IMR-90 (cell line): ENCODE results near the gene SERBP1. TPM values are rescaled to one million over a fixed set of nuclear protein-coding genes. Genes with fewer than 3 reads are reported as not detected.

ENCODE experiments used
- ATAC-seq: fragments of 200-7000 bp; cut with Tn5 transposase; 2 replicates; pipeline ENCODE4 v1.9.1; 2020; ENCODE audit warnings: low read depth, mild to moderate bottlenecking, moderate library complexity
- BruUV-seq: library from RNA; stranded (reverse); fragments of 400-500 nt; replicated peaks from 2 replicates; lab custom pipeline; 2021; lab: Mats Ljungman, UMichigan
- CTCF ChIA-PET: fragments of 300-600 bp; formaldehyde crosslinking; extraction: SDS; loops from one replicate; lab custom pipeline; 2021; ENCODE audit warnings: antibody characterized with exemption; lab: Yijun Ruan, JAX
- POLR2A ChIA-PET: fragments of 300-600 bp; sonication (Branson Sonifier 250); formaldehyde crosslinking; loops from one replicate; lab custom pipeline; 2022; ENCODE audit warnings: antibody characterized with exemption; ENCODE audit not compliant: unreplicated experiment; lab: Charles Lee
- DNase-seq: peaks from one replicate; pipeline ENCODE4 v3.0.0; 2013
- H2AFZ ChIP-seq: replicated peaks from 2 replicates; pipeline ENCODE3; 2013; ENCODE audit warnings: low read length, mild to moderate bottlenecking; ENCODE audit not compliant: poor library complexity
- H2AK5ac ChIP-seq: 2 replicates; pipeline ENCODE4 v1.6.1; 2013; ENCODE audit warnings: low read depth, low read length, inconsistent platforms
- H2AK9ac ChIP-seq: replicated peaks from 2 replicates; pipeline ENCODE3; 2013; ENCODE audit warnings: mild to moderate bottlenecking, low read depth, low read length, moderate library complexity; ENCODE audit not compliant: poor library complexity
- H2BK120ac ChIP-seq: 2 replicates; pipeline ENCODE4 v1.6.1; 2013; ENCODE audit warnings: low read depth, low read length, inconsistent platforms
- H2BK15ac ChIP-seq: 3 replicates; pipeline ENCODE4 v1.6.1; 2013; ENCODE audit warnings: low read depth, low read length, inconsistent platforms
- H2BK20ac ChIP-seq: 2 replicates; pipeline ENCODE4 v1.6.1; 2013; ENCODE audit warnings: low read depth, mild to moderate bottlenecking, inconsistent platforms, low read length, moderate library complexity
- H2BK5ac ChIP-seq: 2 replicates; pipeline ENCODE4 v1.6.1; 2013; ENCODE audit warnings: mild to moderate bottlenecking, low read depth, low read length, inconsistent platforms; ENCODE audit not compliant: poor library complexity, severe bottlenecking
- H3K14ac ChIP-seq: replicated peaks from 2 replicates; pipeline ENCODE4 v1.6.1; 2013; ENCODE audit warnings: low read depth, low read length, inconsistent platforms
- H3K18ac ChIP-seq: 2 replicates; pipeline ENCODE4 v1.6.1; 2013; ENCODE audit warnings: low read depth, low read length, control low read depth
- H3K23ac ChIP-seq: 2 replicates; pipeline ENCODE4 v1.6.1; 2013; ENCODE audit warnings: low read depth, low read length, inconsistent platforms
- H3K27ac ChIP-seq: 2 replicates; pipeline ENCODE4 v1.5.1; 2013; ENCODE audit warnings: mild to moderate bottlenecking, control low read depth, low read length; ENCODE audit not compliant: insufficient read depth
- H3K27me3 ChIP-seq: 2 replicates; pipeline ENCODE4 v1.6.1; 2013; ENCODE audit warnings: low read length; ENCODE audit not compliant: control insufficient read depth, insufficient read depth
- H3K36me3 ChIP-seq: 2 replicates; pipeline ENCODE4 v1.6.1; 2013; ENCODE audit warnings: low read length, mixed read lengths; ENCODE audit not compliant: control insufficient read depth, insufficient read depth
- H3K4ac ChIP-seq: 2 replicates; pipeline ENCODE4 v1.6.1; 2013; ENCODE audit warnings: low read depth, low read length, inconsistent platforms
- H3K4me1 ChIP-seq: 2 replicates; pipeline ENCODE4 v1.6.1; 2013; ENCODE audit warnings: low read length, mixed read lengths; ENCODE audit not compliant: control insufficient read depth, insufficient read depth
- H3K4me2 ChIP-seq: 2 replicates; pipeline ENCODE4 v1.6.1; 2013; ENCODE audit warnings: low read depth, mild to moderate bottlenecking, control low read depth, low read length, moderate library complexity
- H3K4me3 ChIP-seq: 2 replicates; pipeline ENCODE4 v1.5.1; 2013; ENCODE audit warnings: low read depth, mild to moderate bottlenecking, control low read depth, low read length, moderate library complexity; ENCODE audit not compliant: insufficient read depth
- H3K56ac ChIP-seq: 2 replicates; pipeline ENCODE4 v1.6.1; 2013; ENCODE audit warnings: low read length, inconsistent platforms; ENCODE audit not compliant: insufficient read depth; ENCODE audit errors: extremely low read depth
- H3K79me1 ChIP-seq, 2 experiments: 2 replicates each; pipeline ENCODE4 v1.6.1; 2013; ENCODE audit warnings: low read length in 2 of 2, inconsistent platforms in 1 of 2, low read depth in 1 of 2
- H3K9ac ChIP-seq: 2 replicates; pipeline ENCODE4 v1.6.1; 2013; ENCODE audit warnings: low read depth, low read length, control low read depth
- H3K9me1 ChIP-seq: 2 replicates; pipeline ENCODE4 v1.6.1; 2013; ENCODE audit warnings: low read length, inconsistent platforms; ENCODE audit not compliant: insufficient read depth
- H3K9me3 ChIP-seq: 2 replicates; pipeline ENCODE4 v1.6.1; 2013; ENCODE audit warnings: low read length; ENCODE audit not compliant: control insufficient read depth, insufficient read depth
- H4K20me1 ChIP-seq: 2 replicates; pipeline ENCODE4 v1.6.1; 2013; ENCODE audit warnings: low read length, inconsistent platforms; ENCODE audit not compliant: insufficient read depth
- H4K5ac ChIP-seq: 2 replicates; pipeline ENCODE4 v1.6.1; 2013; ENCODE audit warnings: mild to moderate bottlenecking, low read depth, low read length, control low read depth
- H4K8ac ChIP-seq, 2 experiments: 2 replicates each; pipeline ENCODE4 v1.6.1; 2013; ENCODE audit warnings: low read depth in 2 of 2, low read length in 2 of 2, control low read depth in 1 of 2, inconsistent platforms in 1 of 2
- H4K91ac ChIP-seq: 2 replicates; pipeline ENCODE4 v1.6.1; 2013; ENCODE audit warnings: low read depth, low read length, inconsistent platforms; ENCODE audit not compliant: insufficient read depth
- BHLHE40 ChIP-seq: fragments of 150-350 bp; IDR thresholded peaks from 2 replicates; pipeline ENCODE4 v1.6.1; 2016; ENCODE audit warnings: mild to moderate bottlenecking, low read depth, low read length
- CEBPB ChIP-seq: IDR thresholded peaks from 2 replicates; pipeline ENCODE4 v1.6.1; 2012; ENCODE audit warnings: low read depth, low read length, improper control_type of control experiment
- FOS ChIP-seq: fragments of 150-350 bp; IDR thresholded peaks from 2 replicates; pipeline ENCODE4 v1.6.1; 2016; ENCODE audit warnings: low read depth, low read length
- MAFK ChIP-seq: IDR thresholded peaks from 2 replicates; pipeline ENCODE4 v1.6.1; 2012; ENCODE audit warnings: low read depth, low read length, improper control_type of control experiment
- MAZ ChIP-seq: IDR thresholded peaks from 2 replicates; pipeline ENCODE4 v1.6.1; 2012; ENCODE audit warnings: low read depth, mild to moderate bottlenecking, low read length, improper control_type of control experiment, moderate library complexity, borderline replicate concordance
- NFE2L2 ChIP-seq: fragments of 150-350 bp; IDR thresholded peaks from 2 replicates; pipeline ENCODE4 v1.6.1; 2016; ENCODE audit warnings: low read depth, mild to moderate bottlenecking, low read length
- POLR2A ChIP-seq: IDR thresholded peaks from 2 replicates; pipeline ENCODE4 v1.6.1; 2012; ENCODE audit warnings: mild to moderate bottlenecking, low read depth, low read length
- RAD21 ChIP-seq: IDR thresholded peaks from 2 replicates; pipeline ENCODE4 v1.6.1; 2012; ENCODE audit warnings: low read length, improper control_type of control experiment
- RFX5 ChIP-seq: IDR thresholded peaks from 2 replicates; pipeline ENCODE4 v1.8.0; 2012; ENCODE audit warnings: low read depth, mild to moderate bottlenecking, low read length, moderate library complexity
- SMC3 ChIP-seq: fragments of 150-350 bp; IDR thresholded peaks from 2 replicates; pipeline ENCODE4 v1.6.1; 2016; ENCODE audit warnings: low read depth, mild to moderate bottlenecking, antibody characterized with exemption, low read length, moderate library complexity
- dilution Hi-C: fragments of 300-500 bp; cut with HindIII; formaldehyde crosslinking; loops from one replicate; pipeline ENCODE4 v1.14.3; 2018; ENCODE audit warnings: low sequenced_read_pairs; ENCODE audit not compliant: unreplicated experiment
- in situ Hi-C: fragments of 300-500 bp; cut with MboI; formaldehyde crosslinking; loops from 3 replicates; pipeline ENCODE4 v1.14.3; 2019; ENCODE audit warnings: low sequenced_read_pairs, inconsistent platforms, mixed read lengths
- intact Hi-C: fragments of 100-400 bp; cut with micrococcal nuclease; formaldehyde crosslinking; loops from 2 replicates; pipeline ENCODE4 v1.10.0; 2022
- polyA plus RNA-seq, 3 experiments: library from polyadenylated mRNA; depleted of rRNA; stranded (reverse); fragments of >200 nt; gene quantifications; 2 replicates each; pipeline ENCODE4 v1.2.3, GENCODE V29; 2012; ENCODE audit warnings: low replicate concordance in 1 of 3
- total RNA-seq: library from RNA; depleted of rRNA; stranded (reverse); fragments of >200 nt; gene quantifications from 2 replicates; pipeline ENCODE4 v1.2.3, GENCODE V29; 2012
- TF ChIP-seq, protein P1 (sequence below): fragments of 150-350 bp; IDR thresholded peaks from 2 replicates; pipeline ENCODE4 v1.6.1; 2016; ENCODE audit warnings: low read depth, mild to moderate bottlenecking, low read length, moderate library complexity, borderline replicate concordance

SERBP1 gene
- total and polyA plus RNA-seq, 2 of the 4 experiments (the other 2 are of a cell fraction): 94.1 to 153 TPM

DNA sequence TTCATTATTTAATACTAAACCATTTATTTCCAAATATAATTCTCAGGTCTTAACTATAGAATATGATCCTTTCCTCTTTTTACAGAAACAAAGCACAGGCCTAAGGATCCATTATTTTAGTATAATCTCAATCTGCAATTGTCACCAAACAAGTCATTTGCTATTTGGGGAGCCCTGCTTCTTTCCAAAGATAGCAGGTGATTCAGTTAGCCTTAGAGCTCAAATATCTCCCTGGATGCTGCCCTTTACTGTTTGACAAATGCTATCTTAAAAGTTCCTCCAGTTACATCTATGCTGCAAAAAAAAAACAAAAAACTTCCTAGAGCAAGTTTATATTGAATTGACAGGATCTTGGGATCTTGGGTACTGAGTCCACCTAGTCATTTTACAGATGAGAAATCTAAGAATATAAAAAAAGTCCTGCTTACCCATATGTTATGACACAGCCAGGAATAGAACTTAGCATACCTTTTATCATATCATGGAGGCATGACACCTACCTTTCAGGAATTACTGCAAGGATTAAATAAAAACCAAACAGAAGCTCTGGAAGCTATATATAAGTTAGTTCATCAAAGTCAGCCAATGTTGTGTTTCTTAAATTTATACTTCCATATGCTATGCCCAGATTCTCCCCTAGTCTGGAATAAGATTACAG is 9.2 kb downstream of the SERBP1 start:
- Histone ChIP-seq H2AK5ac (no peak overlapping the region), H4K5ac (no peak overlapping the region), H3K4me1 (no peaks in the 10 kb centered on the region), H3K9ac (no peak overlapping the region), H4K91ac (no peak overlapping the region), H2AFZ (no peak overlapping the region), H3K79me1 (peaks cover 5 to 40% of the 10 kb centered on the region in 2 experiments; a peak in 3 of 4 replicates), H4K8ac (no peak overlapping the region), H3K18ac (no peak overlapping the region), H3K14ac (no peak overlapping the region), H3K27ac (no peak overlapping the region), H3K4me2 (no peak overlapping the region), H3K23ac (no peak overlapping the region), H3K56ac (no peak overlapping the region), H2BK120ac (no peak overlapping the region), H2BK15ac (no peak overlapping the region), H3K27me3 (no peaks in the 10 kb centered on the region), H4K20me1 (peaks cover 36% of the 10 kb centered on the region), H3K9me3 (no peaks in the 10 kb centered on the region), H2AK9ac (no peak overlapping the region), H2BK20ac (no peak overlapping the region), H3K9me1 (no peaks in the 10 kb centered on the region; the same call in 1 of the 2 replicates), H3K36me3 (peaks cover 43% of the 10 kb centered on the region), H2BK5ac (no peak overlapping the region), H3K4ac (no peak overlapping the region), H3K4me3 (no peak overlapping the region)
- DNase-seq: no peak
- ATAC-seq: no peak
- ChIA-PET POLR2A (no interaction called here), CTCF (no interaction called here)
- no peak for TF ChIP-seq RAD21
- TF ChIP-seq MAZ: no peak
- TF ChIP-seq FOS: no peak
- no peak for TF ChIP-seq SMC3
- no peak for TF ChIP-seq RFX5
- no peak for TF ChIP-seq BHLHE40
- TF ChIP-seq, protein P1, sequence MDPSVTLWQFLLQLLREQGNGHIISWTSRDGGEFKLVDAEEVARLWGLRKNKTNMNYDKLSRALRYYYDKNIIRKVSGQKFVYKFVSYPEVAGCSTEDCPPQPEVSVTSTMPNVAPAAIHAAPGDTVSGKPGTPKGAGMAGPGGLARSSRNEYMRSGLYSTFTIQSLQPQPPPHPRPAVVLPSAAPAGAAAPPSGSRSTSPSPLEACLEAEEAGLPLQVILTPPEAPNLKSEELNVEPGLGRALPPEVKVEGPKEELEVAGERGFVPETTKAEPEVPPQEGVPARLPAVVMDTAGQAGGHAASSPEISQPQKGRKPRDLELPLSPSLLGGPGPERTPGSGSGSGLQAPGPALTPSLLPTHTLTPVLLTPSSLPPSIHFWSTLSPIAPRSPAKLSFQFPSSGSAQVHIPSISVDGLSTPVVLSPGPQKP: no peak
- no peak for TF ChIP-seq CEBPB
- TF ChIP-seq NFE2L2: no peak
- no peak for TF ChIP-seq POLR2A
- no peak for TF ChIP-seq MAFK
- dilution Hi-C loops (no loop called here), in situ Hi-C loops (loop anchor here (25.0 kb wide), 1 partner anchor 341 kb away; no protein-coding TSS in a partner anchor), intact Hi-C loops (no loop called here)
- BruUV-seq: no TSS peak
